HepG2 (cell line): Measurements from ENCODE around the gene ZBTB7B. TPM values are rescaled to one million over a fixed set of nuclear protein-coding genes. Genes with fewer than 3 reads are reported as not detected.

Experiments
- ARNT ChIP-seq: fragments of 450-650 bp; IDR thresholded peaks from 2 replicates; pipeline ENCODE4 v1.6.1; 2017
- ELF1 ChIP-seq: sonication (generic); formaldehyde crosslinking; IDR thresholded peaks from 2 replicates; pipeline ENCODE4 v1.4.0; 2020; ENCODE audit warnings: missing genetic modification reagents
- GLI4 ChIP-seq: sonication (generic); formaldehyde crosslinking; IDR thresholded peaks from 2 replicates; pipeline ENCODE4 v1.5.1; 2020; ENCODE audit warnings: missing genetic modification reagents, mild to moderate bottlenecking, moderate library complexity, borderline replicate concordance
- IRF2 ChIP-seq: IDR thresholded peaks from 2 replicates; pipeline ENCODE4 v1.6.1; 2018; ENCODE audit warnings: missing genetic modification reagents, missing compliant biosample characterization
- JUN ChIP-seq: sonication (generic); formaldehyde crosslinking; IDR thresholded peaks from 2 replicates; pipeline ENCODE4 v1.4.0; 2020; ENCODE audit warnings: mild to moderate bottlenecking, missing genetic modification reagents
- KDM6A ChIP-seq: IDR thresholded peaks from 2 replicates; pipeline ENCODE4 v1.6.1; 2016; ENCODE audit warnings: low read depth
- KLF6 ChIP-seq: IDR thresholded peaks from 2 replicates; pipeline ENCODE4 v1.8.0; 2016; ENCODE audit warnings: missing biosample characterization, missing genetic modification reagents
- MYPOP ChIP-seq: sonication (generic); formaldehyde crosslinking; IDR thresholded peaks from 2 replicates; pipeline ENCODE4 v1.8.1; 2023; ENCODE audit warnings: mild to moderate bottlenecking, moderate library complexity, missing genetic modification reagents
- NR1H2 ChIP-seq: sonication (generic); formaldehyde crosslinking; IDR thresholded peaks from 2 replicates; pipeline ENCODE4 v1.8.1; 2022; ENCODE audit warnings: low read depth, missing genetic modification reagents, borderline replicate concordance
- RNF219 ChIP-seq: sonication (generic); formaldehyde crosslinking; IDR thresholded peaks from 2 replicates; pipeline ENCODE4 v1.5.0; 2020; ENCODE audit warnings: mild to moderate bottlenecking, missing genetic modification reagents
- THAP11 ChIP-seq: IDR thresholded peaks from 2 replicates; pipeline ENCODE4 v1.6.1; 2016; ENCODE audit warnings: missing biosample characterization, missing genetic modification reagents
- ZNF180 ChIP-seq: sonication (generic); formaldehyde crosslinking; IDR thresholded peaks from 2 replicates; pipeline ENCODE4 v1.4.0; 2020; ENCODE audit warnings: low read depth, missing genetic modification reagents, borderline replicate concordance
- ZNF672 ChIP-seq: sonication (generic); formaldehyde crosslinking; IDR thresholded peaks from 2 replicates; pipeline ENCODE4 v1.8.1; 2022; ENCODE audit warnings: missing genetic modification reagents
- ZNF678 ChIP-seq: sonication (generic); formaldehyde crosslinking; IDR thresholded peaks from 2 replicates; pipeline ENCODE4 v1.4.0; 2020; ENCODE audit warnings: mild to moderate bottlenecking, missing genetic modification reagents
- ZNF761 ChIP-seq: sonication (generic); formaldehyde crosslinking; conservative IDR thresholded peaks from 2 replicates; pipeline ENCODE4 v1.4.0; 2020; ENCODE audit warnings: mild to moderate bottlenecking, missing genetic modification reagents
- polyA plus RNA-seq, 8 experiments: library from polyadenylated mRNA; depleted of rRNA in 3 of 8; stranded (reverse) in 7 of 8; unstranded in 1 of 8; fragments of >200 nt; fragmentation: Illumina TruSeq in 4 of 8; extraction: Trizol in 4 of 8; gene quantifications; 2 replicates each; pipeline versions ENCODE4 v1.2.1 to v1.2.3, GENCODE V29; 2011 to 2016; ENCODE audit warnings: low read depth in 4 of 8, missing spikeins in 1 of 8, mixed read lengths in 1 of 8; ENCODE audit not compliant: insufficient read depth in 1 of 8
- total RNA-seq, 5 experiments: library from RNA; depleted of rRNA; stranded (reverse); fragments of >200 nt; fragmentation: Illumina TruSeq; extraction: Trizol; gene quantifications; 2 replicates each; pipeline ENCODE4 v1.2.3, GENCODE V29; 2016; ENCODE audit warnings: low read depth in 1 of 5
- TF ChIP-seq, protein P1 (sequence below): IDR thresholded peaks from 2 replicates; pipeline ENCODE4 v1.6.1; 2016; ENCODE audit warnings: mild to moderate bottlenecking
- TF ChIP-seq, protein P2 (sequence below): sonication (generic); formaldehyde crosslinking; IDR thresholded peaks from 2 replicates; pipeline ENCODE4 v1.5.0; 2020; ENCODE audit warnings: mild to moderate bottlenecking, missing genetic modification reagents, borderline replicate concordance
- TF ChIP-seq, protein P3 (sequence below), 2 experiments: sonication (generic) in 1 of 2; formaldehyde crosslinking in 1 of 2; IDR thresholded peaks; 2 replicates each; pipeline versions ENCODE4 v1.4.0 to v1.6.1; 2016 to 2020; ENCODE audit warnings: borderline replicate concordance in 1 of 2, low read depth in 1 of 2, mild to moderate bottlenecking in 1 of 2, missing genetic modification reagents in 1 of 2

Gene ZBTB7B
- total and polyA plus RNA-seq, 2 of the 13 experiments (the other 11 are each of a cell fraction or from before 2014, with no cell fraction given): 15.5 to 17.5 TPM

DNA sequence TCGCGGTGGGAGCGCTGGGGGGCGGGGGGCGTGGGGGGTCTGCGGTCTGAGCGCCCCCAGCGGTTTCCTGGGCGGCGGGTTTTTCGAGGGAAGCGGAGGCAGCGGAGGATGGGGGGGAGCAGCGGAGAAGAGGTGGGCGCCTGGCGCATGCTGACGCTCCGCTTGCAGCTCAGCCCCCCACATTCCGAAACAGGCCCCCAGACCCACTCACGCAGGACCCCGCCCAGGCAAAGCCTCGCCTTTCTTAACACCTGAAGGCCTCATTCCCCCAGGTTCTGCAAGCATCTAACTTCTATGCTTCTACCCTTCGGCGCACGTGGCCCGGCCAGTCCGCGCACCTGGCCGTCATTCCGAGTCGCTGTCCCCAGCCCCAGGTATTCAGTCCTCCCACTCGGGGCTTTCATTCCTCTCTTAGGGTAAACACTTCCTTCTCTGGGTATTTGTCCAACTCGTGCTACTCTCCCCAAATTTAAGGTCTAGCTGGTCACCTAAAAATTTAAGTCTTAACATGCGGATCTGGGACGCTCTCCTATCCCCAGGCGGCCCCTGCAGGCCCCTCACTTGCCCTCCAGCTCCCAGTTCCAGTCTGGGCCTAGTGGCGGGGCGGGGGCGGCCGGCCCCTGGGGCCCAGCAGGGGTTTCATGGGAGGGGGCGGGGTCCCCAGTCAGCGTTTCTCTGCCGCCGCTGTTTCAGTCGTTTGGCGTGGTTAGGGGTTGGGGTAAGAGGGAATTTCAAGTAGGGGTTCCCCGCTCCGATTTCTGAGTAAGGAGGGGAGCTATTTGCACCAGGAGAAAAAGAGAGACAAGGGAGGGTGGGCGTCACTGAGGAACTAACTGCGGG is 2.8 kb upstream of the ZBTB7B start (continued):
- TF ChIP-seq ZNF672 (CRISPR knock-in tag) (no peak), ZNF180 (CRISPR knock-in tag) (no peak), IRF2 (no peak), ZNF761 (CRISPR knock-in tag) (no peak), MYPOP (CRISPR knock-in tag) (peak; percentile 24; the same call in 1 of the 2 replicates), ELF1 (CRISPR knock-in tag) (no peak), THAP11 (CRISPR knock-in tag) (no peak; the same call in 1 of the 2 replicates), NR1H2 (CRISPR knock-in tag) (no peak), GLI4 (CRISPR knock-in tag) (peak; percentile 78; the same call in 1 of the 2 replicates), KDM6A (CRISPR knock-in tag) (no peak), RNF219 (CRISPR knock-in tag) (no peak), ZNF678 (no peak), JUN (CRISPR knock-in tag) (no peak), ARNT (no peak), KLF6 (CRISPR knock-in tag) (no peak)
- TF ChIP-seq, protein P1, sequence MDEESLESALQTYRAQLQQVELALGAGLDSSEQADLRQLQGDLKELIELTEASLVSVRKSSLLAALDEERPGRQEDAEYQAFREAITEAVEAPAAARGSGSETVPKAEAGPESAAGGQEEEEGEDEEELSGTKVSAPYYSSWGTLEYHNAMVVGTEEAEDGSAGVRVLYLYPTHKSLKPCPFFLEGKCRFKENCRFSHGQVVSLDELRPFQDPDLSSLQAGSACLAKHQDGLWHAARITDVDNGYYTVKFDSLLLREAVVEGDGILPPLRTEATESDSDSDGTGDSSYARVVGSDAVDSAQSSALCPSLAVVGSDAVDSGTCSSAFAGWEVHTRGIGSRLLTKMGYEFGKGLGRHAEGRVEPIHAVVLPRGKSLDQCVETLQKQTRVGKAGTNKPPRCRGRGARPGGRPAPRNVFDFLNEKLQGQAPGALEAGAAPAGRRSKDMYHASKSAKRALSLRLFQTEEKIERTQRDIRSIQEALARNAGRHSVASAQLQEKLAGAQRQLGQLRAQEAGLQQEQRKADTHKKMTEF (CRISPR knock-in tag): peak; percentile 44; the same call in 1 of the 2 replicates
- TF ChIP-seq, protein P2, sequence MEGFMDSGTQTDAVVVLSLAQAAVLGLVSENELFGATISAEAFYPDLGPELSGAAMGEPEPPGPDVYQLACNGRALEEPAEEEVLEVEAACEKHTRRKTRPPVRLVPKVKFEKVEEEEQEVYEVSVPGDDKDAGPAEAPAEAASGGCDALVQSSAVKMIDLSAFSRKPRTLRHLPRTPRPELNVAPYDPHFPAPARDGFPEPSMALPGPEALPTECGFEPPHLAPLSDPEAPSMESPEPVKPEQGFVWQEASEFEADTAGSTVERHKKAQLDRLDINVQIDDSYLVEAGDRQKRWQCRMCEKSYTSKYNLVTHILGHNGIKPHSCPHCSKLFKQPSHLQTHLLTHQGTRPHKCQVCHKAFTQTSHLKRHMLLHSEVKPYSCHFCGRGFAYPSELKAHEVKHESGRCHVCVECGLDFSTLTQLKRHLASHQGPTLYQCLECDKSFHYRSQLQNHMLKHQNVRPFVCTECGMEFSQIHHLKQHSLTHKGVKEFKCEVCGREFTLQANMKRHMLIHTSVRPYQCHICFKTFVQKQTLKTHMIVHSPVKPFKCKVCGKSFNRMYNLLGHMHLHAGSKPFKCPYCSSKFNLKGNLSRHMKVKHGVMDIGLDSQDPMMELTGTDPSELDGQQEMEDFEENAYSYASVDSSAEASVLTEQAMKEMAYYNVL (CRISPR knock-in tag): peak; percentile 45; the same call in 1 of the 2 replicates
- TF ChIP-seq, protein P3, sequence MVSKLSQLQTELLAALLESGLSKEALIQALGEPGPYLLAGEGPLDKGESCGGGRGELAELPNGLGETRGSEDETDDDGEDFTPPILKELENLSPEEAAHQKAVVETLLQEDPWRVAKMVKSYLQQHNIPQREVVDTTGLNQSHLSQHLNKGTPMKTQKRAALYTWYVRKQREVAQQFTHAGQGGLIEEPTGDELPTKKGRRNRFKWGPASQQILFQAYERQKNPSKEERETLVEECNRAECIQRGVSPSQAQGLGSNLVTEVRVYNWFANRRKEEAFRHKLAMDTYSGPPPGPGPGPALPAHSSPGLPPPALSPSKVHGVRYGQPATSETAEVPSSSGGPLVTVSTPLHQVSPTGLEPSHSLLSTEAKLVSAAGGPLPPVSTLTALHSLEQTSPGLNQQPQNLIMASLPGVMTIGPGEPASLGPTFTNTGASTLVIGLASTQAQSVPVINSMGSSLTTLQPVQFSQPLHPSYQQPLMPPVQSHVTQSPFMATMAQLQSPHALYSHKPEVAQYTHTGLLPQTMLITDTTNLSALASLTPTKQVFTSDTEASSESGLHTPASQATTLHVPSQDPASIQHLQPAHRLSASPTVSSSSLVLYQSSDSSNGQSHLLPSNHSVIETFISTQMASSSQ (IDR thresholded peaks at IDR 0.05; ENCODE audit: low read depth): no peak
- TF ChIP-seq, protein P3 (CRISPR knock-in tag; IDR thresholded peaks at IDR 0.05; ENCODE audit: borderline replicate concordance): no peak
